Muscle layer of duodenum (tissue), 2 donors: ENCODE data around the gene SEC61G.

ENCODE experiments used
- H3K27ac ChIP-seq: one replicate; pipeline ENCODE4 v1.7.0; 2013; ENCODE audit warnings: mild to moderate bottlenecking, low read length
- H3K27me3 ChIP-seq: one replicate; pipeline ENCODE4 v1.7.0; 2013; ENCODE audit warnings: low read depth, mild to moderate bottlenecking, control low read depth, low read length
- H3K36me3 ChIP-seq, 2 donors: one replicate each; pipeline ENCODE4 v1.7.0; 2013; ENCODE audit warnings: low read length in 2 of 2, control low read depth in 1 of 2, mild to moderate bottlenecking in 1 of 2; ENCODE audit not compliant: insufficient read depth in 2 of 2, control insufficient read depth in 1 of 2
- H3K4me1 ChIP-seq, 2 donors: one replicate each; pipeline ENCODE4 v1.7.0; 2013; ENCODE audit warnings: low read length in 2 of 2, mild to moderate bottlenecking in 2 of 2, control low read depth in 1 of 2, moderate library complexity in 1 of 2; ENCODE audit not compliant: insufficient read depth in 2 of 2, control insufficient read depth in 1 of 2
- H3K4me3 ChIP-seq, 2 donors: one replicate each; pipeline ENCODE4 v1.7.0; 2013; ENCODE audit warnings: low read length in 2 of 2, low read depth in 1 of 2, mild to moderate bottlenecking in 1 of 2
- H3K9me3 ChIP-seq, 2 donors: one replicate each; pipeline ENCODE4 v1.7.0; 2013; ENCODE audit warnings: low read length in 2 of 2, control low read depth in 1 of 2, mild to moderate bottlenecking in 1 of 2; ENCODE audit not compliant: control insufficient read depth in 1 of 2
- donor health status: healthy.

Gene SEC61G

GRCh38 chr7:54782314-54782713 lies 23.3 kb upstream of the SEC61G start:
- no peak overlapping the region for H3K27ac ChIP-seq
- no peaks in the 10 kb centered on the region for H3K27me3 ChIP-seq
- no peak overlapping the region for H3K4me3 ChIP-seq
- H3K36me3 ChIP-seq = no peaks in the 10 kb centered on the region
- H3K4me1 ChIP-seq = no peaks in the 10 kb centered on the region
- no peaks in the 10 kb centered on the region for H3K9me3 ChIP-seq

- Histone ChIP-seq H3K27ac (no peak overlapping the region), H3K27me3 (no peaks in the 10 kb centered on the region), H3K36me3 (no peaks in the 10 kb centered on the region)
Observed at GRCh38 chr7:54781134-54781920, 22.3 kb upstream of the SEC61G start.

DNA sequence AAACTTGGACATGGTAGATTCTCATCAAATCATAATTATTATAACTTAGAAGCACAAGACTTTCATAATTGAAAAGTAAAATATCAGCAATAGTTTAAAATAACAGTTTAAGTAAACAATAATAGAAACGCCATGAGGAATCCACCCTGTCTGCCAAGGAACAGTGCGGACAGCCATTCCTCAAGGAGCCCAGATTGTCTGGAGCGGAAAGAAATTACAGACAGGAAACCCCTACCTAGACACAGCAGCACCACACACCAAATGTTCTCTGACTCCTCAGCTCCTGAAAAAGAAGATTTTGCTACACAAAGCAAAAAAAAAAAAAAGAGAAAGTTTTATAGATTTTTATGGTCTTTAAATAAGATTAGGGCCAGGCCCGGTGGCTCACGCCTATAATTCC lies 21.5 kb upstream of the SEC61G start:
- Histone ChIP-seq H3K4me3 (no peak overlapping the region), H3K4me1 (no peaks in the 10 kb centered on the region), H3K9me3 (no peaks in the 10 kb centered on the region), H3K27ac (no peak overlapping the region), H3K36me3 (no peaks in the 10 kb centered on the region), H3K27me3 (no peaks in the 10 kb centered on the region)

More at GRCh38 chr7:54781134-54781920, 22.3 kb upstream of the SEC61G start:
- H3K4me3 ChIP-seq = no peak overlapping the region
- H3K4me1 ChIP-seq = no peaks in the 10 kb centered on the region
- H3K9me3 ChIP-seq = no peaks in the 10 kb centered on the region

GRCh38 chr7:54778696-54779540 lies 19.9 kb upstream of the SEC61G start:
- Histone ChIP-seq H3K9me3 (no peaks in the 10 kb centered on the region), H3K27me3 (no peaks in the 10 kb centered on the region), H3K36me3 (no peaks in the 10 kb centered on the region), H3K27ac (no peak overlapping the region), H3K4me1 (no peaks in the 10 kb centered on the region), H3K4me3 (no peak overlapping the region)

DNA sequence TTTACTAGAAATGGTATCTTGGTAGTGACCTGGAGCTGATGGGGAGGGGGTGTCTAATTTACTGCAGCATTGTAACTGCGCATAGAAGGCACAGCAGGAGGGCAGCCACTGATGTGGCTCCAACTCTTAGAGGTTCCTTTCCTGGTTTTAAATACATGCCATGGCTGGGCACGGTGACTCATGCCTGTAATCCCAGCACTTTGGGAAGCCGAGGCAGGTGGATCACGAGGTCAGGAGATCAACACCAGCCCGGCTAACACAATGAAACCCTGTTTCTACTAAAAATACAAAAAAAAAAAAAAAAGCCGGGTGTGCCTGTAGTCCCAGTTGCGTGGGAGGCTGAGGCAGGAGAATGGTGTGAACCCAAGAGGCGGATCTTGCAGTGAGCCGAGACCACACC lies 19.2 kb upstream of the SEC61G start:
- Histone ChIP-seq H3K4me1 (no peaks in the 10 kb centered on the region), H3K36me3 (no peaks in the 10 kb centered on the region), H3K4me3 (no peak overlapping the region), H3K9me3 (no peaks in the 10 kb centered on the region), H3K27me3 (no peaks in the 10 kb centered on the region), H3K27ac (no peak overlapping the region)

DNA sequence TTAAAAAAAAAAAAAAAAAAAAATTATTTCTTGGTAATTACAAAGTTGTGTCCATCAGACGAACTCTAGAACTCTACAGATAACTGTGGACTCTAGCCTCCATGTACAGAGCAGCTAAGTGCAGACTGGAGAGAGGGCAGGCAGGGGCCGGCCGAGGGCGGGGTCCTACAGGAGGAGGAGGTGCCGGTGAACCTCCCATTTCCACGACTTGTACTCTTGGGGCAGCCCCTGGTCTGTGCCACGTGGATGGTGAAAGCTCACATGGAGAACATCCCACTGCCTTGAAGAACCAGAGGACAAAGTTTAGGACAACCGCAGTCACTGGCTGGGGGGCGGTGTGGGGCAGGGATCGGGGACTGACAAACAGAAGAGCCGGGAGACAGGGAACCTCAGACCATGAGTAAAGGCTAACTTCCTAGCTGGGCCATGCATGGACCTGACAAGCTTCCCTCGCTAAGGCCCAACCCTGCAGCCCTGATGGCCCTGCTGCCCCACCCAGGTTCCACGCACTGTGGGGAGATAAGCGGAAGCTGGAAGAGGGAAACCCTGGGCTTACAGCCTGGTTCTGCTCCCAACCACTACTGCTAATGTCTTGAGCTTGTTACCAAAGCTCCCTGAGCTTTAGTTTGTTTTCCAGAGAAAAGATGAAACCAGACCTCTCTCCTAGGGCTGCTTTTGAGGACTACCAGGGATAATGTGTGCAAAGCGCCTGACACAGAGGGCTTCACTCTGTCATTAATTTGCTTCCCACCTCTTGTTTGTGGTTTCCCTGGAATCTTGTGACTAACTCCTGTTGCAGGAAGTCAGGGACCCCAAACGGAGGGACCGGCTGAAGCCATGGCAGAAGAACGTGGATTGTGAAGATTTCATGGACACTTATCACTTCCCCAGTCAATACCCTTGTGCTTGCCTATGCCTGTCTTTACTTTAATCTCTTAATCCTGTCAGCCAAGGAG lies 16.1 kb upstream of the SEC61G start:
- no peaks in the 10 kb centered on the region for H3K9me3 ChIP-seq
- H3K27ac ChIP-seq = no peak overlapping the region
- no peaks in the 10 kb centered on the region for H3K27me3 ChIP-seq
- no peaks in the 10 kb centered on the region for H3K4me1 ChIP-seq
- no peaks in the 10 kb centered on the region for H3K36me3 ChIP-seq
- H3K4me3 ChIP-seq = no peak overlapping the region

DNA sequence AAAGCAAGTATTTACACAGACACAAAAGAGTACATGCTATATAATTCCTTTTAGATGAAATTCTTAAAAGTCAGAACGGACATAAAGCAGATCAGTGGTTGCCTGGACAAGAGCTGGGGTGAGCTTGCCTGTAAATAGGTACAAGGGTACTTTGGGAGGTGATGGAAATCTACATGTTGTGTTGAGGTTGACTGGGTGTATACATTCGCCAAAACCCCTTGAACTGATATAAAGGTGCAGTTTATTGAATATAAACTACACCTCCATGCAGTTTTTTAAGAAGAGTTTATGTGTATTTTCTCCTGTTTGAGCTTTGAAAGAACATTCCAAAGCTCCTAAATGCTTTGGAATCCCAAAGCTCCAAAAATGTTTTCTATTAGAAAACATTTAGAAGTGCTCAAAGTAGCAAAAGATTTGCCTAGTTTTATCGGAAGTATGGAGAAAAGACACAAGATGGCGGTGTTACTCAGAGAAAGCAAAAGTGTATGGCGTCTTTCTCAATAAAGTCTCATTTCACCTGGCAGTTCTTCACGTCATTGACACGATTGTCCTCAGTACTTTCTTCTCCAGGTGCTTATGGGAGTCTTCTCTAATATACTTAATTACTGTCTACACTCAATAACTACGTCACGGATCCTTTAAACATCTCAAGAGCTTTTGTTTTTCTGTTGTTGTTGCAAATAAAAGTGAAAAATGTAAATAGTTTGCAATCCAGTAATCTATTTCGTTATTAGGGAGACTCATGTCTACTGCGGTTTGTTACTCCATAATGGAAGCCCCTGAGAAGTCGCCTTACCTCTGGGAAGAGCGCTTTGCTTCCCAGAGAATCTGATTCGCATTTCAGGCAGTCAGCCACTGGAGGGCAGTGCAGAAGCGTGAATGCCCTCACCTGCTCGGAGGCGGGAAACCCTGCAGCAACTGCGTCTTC lies 14.7 kb upstream of the SEC61G start:
- peak overlapping the region; percentile 45 to 81 for H3K4me3 ChIP-seq
- H3K9me3 ChIP-seq = no peaks in the 10 kb centered on the region
- H3K36me3 ChIP-seq = no peaks in the 10 kb centered on the region
- H3K27me3 ChIP-seq = no peaks in the 10 kb centered on the region
- peak overlapping the region; percentile 33 for H3K27ac ChIP-seq
- no peaks in the 10 kb centered on the region for H3K4me1 ChIP-seq

DNA sequence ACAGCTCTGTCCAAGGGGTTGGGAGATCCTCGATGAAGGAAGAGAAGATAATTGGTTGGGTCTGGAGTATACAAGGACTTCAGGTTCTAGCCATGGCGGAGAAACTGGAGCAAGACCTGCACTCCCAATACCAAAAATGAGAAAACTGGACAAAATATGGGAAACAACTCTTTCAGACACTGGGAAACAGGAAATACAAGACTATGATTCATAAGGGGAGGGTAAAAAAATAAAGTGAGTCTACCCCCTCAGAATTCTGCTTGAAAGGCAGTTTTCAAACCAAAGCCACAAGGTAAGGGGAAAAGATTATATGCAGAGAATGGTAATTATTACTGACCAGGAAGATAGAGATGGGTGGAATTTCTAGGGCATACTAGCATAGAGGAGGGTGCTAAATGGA lies 10.2 kb upstream of the SEC61G start:
- H3K27ac ChIP-seq = no peak overlapping the region
- no peaks in the 10 kb centered on the region for H3K36me3 ChIP-seq
- H3K27me3 ChIP-seq = no peaks in the 10 kb centered on the region
- H3K4me1 ChIP-seq = no peaks in the 10 kb centered on the region
- no peak overlapping the region for H3K4me3 ChIP-seq
- H3K9me3 ChIP-seq = no peaks in the 10 kb centered on the region

DNA sequence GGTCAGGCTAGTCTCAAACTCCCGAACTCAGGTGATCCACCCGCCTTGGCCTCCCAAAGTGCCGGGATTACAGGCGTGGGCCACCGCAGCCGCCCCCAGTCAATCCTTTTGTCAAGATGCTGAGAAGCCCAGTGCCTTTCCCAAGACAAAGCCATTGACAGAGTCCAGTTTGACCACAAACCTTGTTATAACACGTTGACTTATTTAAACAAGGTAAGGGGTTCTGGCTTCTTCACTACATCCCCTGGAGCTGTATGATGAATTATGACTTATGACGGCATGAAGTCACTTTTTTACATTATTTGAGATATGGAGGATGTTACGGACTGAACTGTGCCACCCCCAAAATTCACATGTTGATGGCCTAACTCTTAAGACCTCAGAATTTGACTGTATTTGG lies 5.8 kb upstream of the SEC61G start:
- no peaks in the 10 kb centered on the region for H3K27me3 ChIP-seq
- no peaks in the 10 kb centered on the region for H3K4me1 ChIP-seq
- no peak overlapping the region for H3K4me3 ChIP-seq
- H3K9me3 ChIP-seq = no peaks in the 10 kb centered on the region
- H3K27ac ChIP-seq = no peak overlapping the region
- no peaks in the 10 kb centered on the region for H3K36me3 ChIP-seq

- H3K27ac ChIP-seq = no peak overlapping the region
- H3K27me3 ChIP-seq = no peaks in the 10 kb centered on the region
- no peaks in the 10 kb centered on the region for H3K9me3 ChIP-seq
- peaks cover 12 to 20% of the 10 kb centered on the region in 2 donors for H3K4me1 ChIP-seq
- peak overlapping the region; percentile 98 to 99 for H3K4me3 ChIP-seq
- peaks cover 17 to 19% of the 10 kb centered on the region in 2 donors for H3K36me3 ChIP-seq
Observed at GRCh38 chr7:54757711-54758110, 1.3 kb downstream of the SEC61G start.
